Aortic smooth muscle cell (primary cell): ENCODE measurements around the gene VPS9D1. TPM values are rescaled to one million over a fixed set of nuclear protein-coding genes. Genes with fewer than 3 reads are reported as not detected.

Source experiments
- total RNA-seq: library from RNA; depleted of rRNA; stranded (reverse); fragments of >200 nt; gene quantifications from 2 replicates; pipeline ENCODE4 v1.2.3, GENCODE V29; 2014

VPS9D1 gene
- 7.7 and 9.2 TPM in 2 replicates for total RNA-seq

GRCh38 chr16:89720813-89721545, at the start of gene VPS9D1, which contains the start of gene ZNF276:
Gene VPS9D1, minus strand, starts transcription at chr16:89720898. Its CDS starts 37 bp downstream, at chr16:89720861.
Gene ZNF276, plus strand, starts transcription at chr16:89721537. Its CDS starts 104 bp downstream, at chr16:89721641.

GRCh38 chr16:89701425-89702406, 19.0 kb downstream of the VPS9D1 start, which contains the start of gene SPATA2L:
Gene SPATA2L, minus strand, starts transcription at chr16:89701705. Its CDS starts 473 bp downstream, at chr16:89701232.

GRCh38 chr16:89686520-89687091, 34.1 kb downstream of the VPS9D1 start, which contains the start of gene CDK10:
Gene CDK10, plus strand, starts transcription at chr16:89686689. Its CDS starts 22 bp downstream, at chr16:89686711.

GRCh38 chr16:89657442-89658220, 63.1 kb downstream of the VPS9D1 start, which contains the start of the genes CHMP1A and SPATA33:
Gene CHMP1A, minus strand, starts transcription at chr16:89657708. Its CDS starts 120 bp downstream, at chr16:89657588.
Gene SPATA33, plus strand, starts transcription at chr16:89657836. Its CDS starts 76 bp downstream, at chr16:89657912.

Other genes with a start within 250 kb of the VPS9D1 start
- 49.4 and 65.8 TPM in 2 replicates for gene ANKRD11, start 230.3 kb downstream of the VPS9D1 start, total RNA-seq
- gene SPG7, start 212.5 kb downstream of the VPS9D1 start, total RNA-seq: 109 and 122 TPM in 2 replicates
- gene RPL13, start 160.2 kb downstream of the VPS9D1 start, total RNA-seq: 2,119 and 2,522 TPM in 2 replicates
- 8.9 and 12.2 TPM in 2 replicates for gene CPNE7, start 145.1 kb downstream of the VPS9D1 start, total RNA-seq
- gene DPEP1, start 107.3 kb downstream of the VPS9D1 start, total RNA-seq: not detected in 2 replicates
- gene CHMP1A, start 63.2 kb downstream of the VPS9D1 start, total RNA-seq: 75.3 and 94.5 TPM in 2 replicates
- gene SPATA33, start 63.1 kb downstream of the VPS9D1 start, total RNA-seq: 2.5 and 2.8 TPM in 2 replicates
- gene CDK10, start 34.2 kb downstream of the VPS9D1 start, total RNA-seq: 32.9 and 33.2 TPM in 2 replicates
- 8.9 and 13.6 TPM in 2 replicates for gene SPATA2L, start 19.2 kb downstream of the VPS9D1 start, total RNA-seq
- gene ZNF276, start 639 bp upstream of the VPS9D1 start, total RNA-seq: 13.2 and 14.9 TPM in 2 replicates
- 6.9 and 13.9 TPM in 2 replicates for gene FANCA, start 95.7 kb upstream of the VPS9D1 start, total RNA-seq
- gene SPIRE2, start 107.6 kb upstream of the VPS9D1 start, total RNA-seq: 0.62 and 0.79 TPM in 2 replicates
- 246 and 298 TPM in 2 replicates for gene TCF25, start 152.7 kb upstream of the VPS9D1 start, total RNA-seq
- gene MC1R, start 198.0 kb upstream of the VPS9D1 start, total RNA-seq: 7.2 and 8.6 TPM in 2 replicates
- gene TUBB3, start 202.4 kb upstream of the VPS9D1 start, total RNA-seq: 427 and 492 TPM in 2 replicates
- 88.4 and 98.4 TPM in 2 replicates for gene DEF8, start 227.9 kb upstream of the VPS9D1 start, total RNA-seq